ENCODE measurements around the gene RAPGEF5.

DNA sequence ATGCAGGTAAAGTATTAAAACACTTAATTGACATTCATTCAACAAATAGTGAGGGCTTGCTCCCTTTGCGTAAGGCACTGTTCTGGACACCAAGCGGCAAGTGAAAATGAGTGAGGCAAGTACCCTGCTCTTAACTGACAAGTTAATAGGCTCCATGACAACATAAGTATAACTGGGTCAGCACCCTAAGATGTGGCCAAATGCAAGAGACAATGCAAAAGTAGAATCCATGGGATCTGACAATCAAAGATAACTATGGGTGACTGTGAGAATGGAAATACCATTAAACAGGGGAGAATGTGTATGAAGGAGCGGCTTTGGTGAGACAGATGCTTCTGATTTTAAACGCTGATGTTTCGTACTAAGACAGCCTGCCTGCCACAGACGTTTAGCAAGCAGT is 160.5 kb downstream of the RAPGEF5 start:
- TF ChIP-seq, protein P1, sequence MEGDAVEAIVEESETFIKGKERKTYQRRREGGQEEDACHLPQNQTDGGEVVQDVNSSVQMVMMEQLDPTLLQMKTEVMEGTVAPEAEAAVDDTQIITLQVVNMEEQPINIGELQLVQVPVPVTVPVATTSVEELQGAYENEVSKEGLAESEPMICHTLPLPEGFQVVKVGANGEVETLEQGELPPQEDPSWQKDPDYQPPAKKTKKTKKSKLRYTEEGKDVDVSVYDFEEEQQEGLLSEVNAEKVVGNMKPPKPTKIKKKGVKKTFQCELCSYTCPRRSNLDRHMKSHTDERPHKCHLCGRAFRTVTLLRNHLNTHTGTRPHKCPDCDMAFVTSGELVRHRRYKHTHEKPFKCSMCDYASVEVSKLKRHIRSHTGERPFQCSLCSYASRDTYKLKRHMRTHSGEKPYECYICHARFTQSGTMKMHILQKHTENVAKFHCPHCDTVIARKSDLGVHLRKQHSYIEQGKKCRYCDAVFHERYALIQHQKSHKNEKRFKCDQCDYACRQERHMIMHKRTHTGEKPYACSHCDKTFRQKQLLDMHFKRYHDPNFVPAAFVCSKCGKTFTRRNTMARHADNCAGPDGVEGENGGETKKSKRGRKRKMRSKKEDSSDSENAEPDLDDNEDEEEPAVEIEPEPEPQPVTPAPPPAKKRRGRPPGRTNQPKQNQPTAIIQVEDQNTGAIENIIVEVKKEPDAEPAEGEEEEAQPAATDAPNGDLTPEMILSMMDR (IDR thresholded peaks at IDR 0.05) = no peak
- TF ChIP-seq POLR2A (IDR thresholded peaks at IDR 0.05) (no peak), POLR2AphosphoS5 (IDR thresholded peaks at IDR 0.05) (no peak), EP300 (IDR thresholded peaks at IDR 0.05) (no peak)

All from stomach (tissue), 4 donors.